Stimulated activated CD8-positive, alpha-beta memory T cell treated with anti-CD3 and anti-CD28 coated beads, Interleukin-4, amount 100 ng/mL, for 48 hours (primary cell): Measurements from ENCODE around the gene USP11.

Experiments
- DNase-seq: peaks from one replicate; pipeline ENCODE4 v3.0.0-alpha.2; 2020

Gene USP11

DNA sequence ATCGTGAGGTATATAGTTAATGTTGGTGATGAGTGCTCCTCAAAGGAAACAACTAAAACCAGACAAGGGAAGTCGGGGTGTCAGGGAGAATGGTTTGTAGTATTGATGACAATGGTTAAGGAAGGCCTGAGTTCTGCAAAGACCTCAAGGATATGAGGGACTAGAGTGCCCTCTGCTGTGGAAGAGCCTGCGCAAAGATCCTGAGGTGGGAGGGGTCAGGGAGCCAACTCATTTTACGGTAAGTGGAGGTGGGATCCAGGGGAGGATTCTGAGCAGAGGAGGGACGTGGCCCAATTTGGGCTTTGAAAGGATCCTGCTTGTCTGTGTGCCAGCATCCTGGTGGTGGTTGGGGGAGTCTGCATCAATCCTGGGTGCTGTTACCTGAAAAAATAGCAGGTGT is 27.8 kb upstream of the USP11 start:
- DNase-seq: no peak

DNA sequence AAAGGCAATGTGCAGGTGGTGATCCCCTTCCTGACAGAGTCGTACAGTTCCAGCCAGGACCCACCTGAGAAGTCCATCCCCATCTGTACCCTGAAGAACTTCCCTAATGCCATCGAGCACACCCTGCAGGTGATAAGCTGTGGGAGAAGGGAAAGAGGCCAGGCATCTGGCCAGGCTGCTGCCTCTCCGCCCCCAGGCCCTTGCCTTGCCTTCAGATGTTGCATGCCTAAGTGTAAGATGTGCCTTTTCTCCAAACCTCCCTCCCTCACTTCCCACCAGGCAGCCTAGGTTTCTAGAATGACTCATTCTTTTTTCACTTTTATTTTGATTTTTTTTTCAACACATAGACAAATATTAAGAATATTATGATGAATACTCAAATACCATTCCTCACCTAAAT is 26.5 kb upstream of the USP11 start:
- DNase-seq: no peak

DNA sequence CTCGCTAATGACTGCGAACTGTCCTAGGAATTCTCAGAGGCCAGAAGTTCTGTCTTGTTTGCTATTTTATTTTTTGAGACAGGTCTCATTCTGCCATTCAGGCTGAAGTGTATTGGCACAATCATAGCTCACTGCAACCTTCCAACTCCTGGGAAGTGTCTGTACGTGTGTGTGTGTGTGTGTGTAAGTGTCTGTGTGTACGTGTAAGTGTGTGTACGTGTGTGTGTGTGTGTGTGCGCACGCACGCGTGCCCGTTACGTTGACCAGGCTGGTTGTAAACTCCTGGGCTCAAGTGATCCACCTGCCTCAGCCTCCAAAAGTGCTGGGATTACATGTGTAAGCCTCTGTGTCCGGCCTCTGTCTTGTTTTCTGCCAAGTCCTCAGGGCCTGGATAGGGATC is 24.7 kb upstream of the USP11 start:
- no peak for DNase-seq

GRCh38 chrX:47209508-47210238 is 23.1 kb upstream of the USP11 start:
- DNase-seq: no peak

- DNase-seq: no peak
These were observed 22.0 kb upstream of the USP11 start for GRCh38 chrX:47210661-47211425.

DNA sequence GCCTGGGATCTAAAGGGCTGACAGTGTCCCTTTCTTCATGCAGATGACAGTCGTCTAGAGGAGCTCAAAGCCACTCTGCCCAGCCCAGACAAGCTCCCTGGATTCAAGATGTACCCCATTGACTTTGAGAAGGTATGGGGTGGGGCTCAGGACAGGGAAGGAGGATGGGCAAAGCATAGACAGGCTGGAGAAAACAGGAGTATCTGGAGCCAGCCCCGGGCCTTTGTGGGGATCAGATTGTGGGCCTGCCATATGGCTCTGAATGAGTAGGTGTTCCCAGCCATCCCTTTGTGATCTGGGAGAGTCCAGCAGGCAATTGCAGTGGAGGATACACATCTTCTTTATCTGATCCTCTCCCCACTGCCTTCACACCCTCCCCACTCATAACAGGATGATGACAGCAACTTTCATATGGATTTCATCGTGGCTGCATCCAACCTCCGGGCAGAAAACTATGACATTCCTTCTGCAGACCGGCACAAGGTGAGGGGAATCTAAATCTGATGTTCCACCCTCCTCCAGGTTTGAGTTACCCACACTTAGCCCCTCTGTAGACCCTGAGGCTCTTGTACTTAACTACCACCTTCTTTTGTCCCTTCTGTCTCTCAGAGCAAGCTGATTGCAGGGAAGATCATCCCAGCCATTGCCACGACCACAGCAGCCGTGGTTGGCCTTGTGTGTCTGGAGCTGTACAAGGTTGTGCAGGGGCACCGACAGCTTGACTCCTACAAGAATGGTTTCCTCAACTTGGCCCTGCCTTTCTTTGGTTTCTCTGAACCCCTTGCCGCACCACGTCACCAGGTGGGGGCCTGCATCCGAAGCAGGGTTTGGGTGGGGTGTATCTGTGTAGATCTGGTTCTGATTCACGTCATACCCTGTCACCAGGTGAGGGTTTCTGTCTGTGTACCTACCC is 20.2 kb upstream of the USP11 start:
- DNase-seq: no peak

GRCh38 chrX:47214435-47215077 is 18.3 kb upstream of the USP11 start:
- DNase-seq: no peak

DNA sequence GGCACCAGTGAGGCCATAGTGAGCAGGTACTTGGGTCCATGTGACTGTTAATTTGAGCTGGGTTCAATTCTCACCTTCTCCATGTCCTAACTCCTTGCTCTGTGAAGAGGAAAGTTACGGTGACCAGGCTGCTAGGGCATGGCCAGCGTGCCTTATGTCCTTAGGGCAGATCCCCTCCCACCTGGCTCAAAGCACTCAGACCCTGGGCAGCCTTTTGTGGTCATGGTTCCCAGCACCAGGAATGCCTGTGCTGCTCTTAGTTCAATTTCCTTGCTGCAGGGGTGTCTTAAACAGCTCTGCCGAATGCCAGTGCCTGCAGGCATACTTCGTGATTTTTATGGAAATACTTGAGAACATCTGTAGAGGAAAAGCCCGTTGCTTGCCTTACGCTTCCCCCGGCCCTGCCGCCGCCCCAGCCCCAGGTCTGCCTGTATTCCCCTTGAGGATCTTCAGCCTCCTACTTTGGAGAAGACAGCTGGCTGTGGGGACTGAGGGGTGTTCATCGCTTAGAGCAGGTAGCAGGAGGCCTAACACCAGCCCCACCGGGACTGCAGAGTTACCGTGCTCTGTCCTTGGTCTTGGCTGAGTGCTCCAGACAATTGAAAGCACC is 17.4 kb upstream of the USP11 start:
- no peak for DNase-seq

GRCh38 chrX:47216393-47216925 is 16.4 kb upstream of the USP11 start:
- DNase-seq: no peak

DNA sequence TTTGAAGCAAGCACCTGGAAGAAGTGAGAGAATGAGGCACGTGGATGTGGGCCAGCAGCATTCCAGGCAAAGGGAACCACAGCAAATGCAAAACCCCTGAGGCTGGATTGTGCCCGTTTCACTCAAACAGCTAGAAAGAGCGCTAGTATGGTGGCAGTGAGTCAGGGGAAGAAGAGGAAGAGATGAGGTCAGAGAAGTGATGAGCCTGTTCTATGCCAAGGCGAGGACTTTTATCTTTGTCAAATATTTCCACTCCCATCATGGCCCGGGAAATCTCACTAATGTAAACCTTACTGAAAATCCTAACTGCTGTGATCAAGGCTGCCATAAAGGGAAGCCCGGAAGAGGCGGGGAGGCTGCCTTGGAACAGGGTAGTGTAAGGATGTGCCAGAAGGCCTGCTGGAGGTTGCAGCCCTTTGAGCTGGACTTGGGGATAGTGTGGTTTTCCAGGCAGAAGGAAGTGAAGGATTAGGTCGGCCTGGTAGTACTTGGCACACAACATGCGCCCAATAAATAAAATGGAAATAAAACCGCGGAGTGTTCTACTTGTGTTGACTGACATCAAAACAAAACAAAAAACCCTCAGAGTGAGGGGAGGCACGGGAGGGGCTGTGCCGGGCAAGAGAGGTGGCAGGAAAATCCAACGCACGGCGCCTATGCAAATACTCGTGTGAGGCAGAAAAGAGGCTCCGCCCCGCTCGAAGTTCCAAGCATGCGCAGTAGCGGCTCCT is 15.5 kb upstream of the USP11 start:
- no peak for DNase-seq

GRCh38 chrX:47217852-47218279 is 14.9 kb upstream of the USP11 start:
- DNase-seq: peak; percentile 94

DNA sequence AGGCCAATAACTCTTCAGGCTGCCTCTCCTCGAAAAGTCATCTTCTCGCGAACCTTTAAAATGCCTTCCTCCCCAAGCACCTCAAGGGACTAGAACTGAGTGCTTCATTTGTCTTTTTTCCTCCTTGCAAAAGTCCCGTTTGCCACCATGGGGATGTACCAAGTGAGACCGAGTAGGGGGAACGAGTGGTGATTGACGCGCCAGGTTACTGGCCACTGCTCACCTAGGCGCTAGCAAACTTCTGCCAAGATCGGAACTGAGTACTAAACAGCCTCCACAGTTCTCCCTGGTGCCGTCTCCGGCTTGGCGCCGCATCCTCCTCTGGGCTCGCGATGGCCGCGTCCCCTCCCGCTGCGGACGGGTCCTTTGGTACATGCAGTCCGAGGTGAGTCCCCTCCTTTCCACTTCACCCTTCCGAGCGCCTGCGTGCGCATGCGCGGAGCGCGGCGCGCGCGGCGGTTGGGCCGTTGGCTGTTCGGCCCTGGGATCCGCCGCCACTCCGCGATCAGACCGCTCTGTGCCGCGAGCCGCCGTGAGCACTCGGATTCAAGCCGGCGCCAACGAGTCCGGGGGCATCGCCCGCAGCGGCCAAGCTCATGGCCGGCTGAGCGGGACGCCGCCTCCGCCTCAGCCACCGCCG is 14.4 kb upstream of the USP11 start, which contains the start of gene CDK16:
CDK16 (plus strand) TSS at position 402 of the 640 bp plus-strand sequence. CDS start 4,877 bp downstream, outside the sequence.
- DNase-seq: peak; percentile 71

- peak; percentile 59 for DNase-seq
These were observed 13.6 kb upstream of the USP11 start for GRCh38 chrX:47218920-47219815.

GRCh38 chrX:47221756-47222155 is 11.1 kb upstream of the USP11 start:
- no peak for DNase-seq

GRCh38 chrX:47222751-47223350 is 10.0 kb upstream of the USP11 start:
- DNase-seq: no peak

GRCh38 chrX:47223476-47224250 is 9.1 kb upstream of the USP11 start:
- no peak for DNase-seq

DNA sequence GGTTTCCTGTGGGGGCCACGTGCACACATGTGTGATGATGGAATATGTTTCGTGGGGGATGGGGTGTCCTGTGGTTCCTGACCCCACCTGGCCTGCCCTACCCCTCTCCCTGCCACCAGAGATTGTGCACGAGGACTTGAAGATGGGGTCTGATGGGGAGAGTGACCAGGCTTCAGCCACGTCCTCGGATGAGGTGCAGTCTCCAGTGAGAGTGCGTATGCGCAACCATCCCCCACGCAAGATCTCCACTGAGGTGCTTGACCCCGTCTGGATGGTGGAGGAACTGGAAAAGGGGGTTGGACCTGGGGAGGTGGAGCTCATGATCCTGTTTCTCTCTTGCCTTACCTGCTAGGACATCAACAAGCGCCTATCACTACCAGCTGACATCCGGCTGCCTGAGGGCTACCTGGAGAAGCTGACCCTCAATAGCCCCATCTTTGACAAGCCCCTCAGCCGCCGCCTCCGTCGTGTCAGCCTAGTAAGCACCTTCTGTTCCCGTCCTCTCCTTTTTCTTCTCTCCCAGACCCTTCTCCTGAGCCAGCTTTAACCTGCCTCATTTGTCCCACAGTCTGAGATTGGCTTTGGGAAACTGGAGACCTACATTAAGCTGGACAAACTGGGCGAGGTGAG is 8.4 kb upstream of the USP11 start:
- DNase-seq: no peak

DNA sequence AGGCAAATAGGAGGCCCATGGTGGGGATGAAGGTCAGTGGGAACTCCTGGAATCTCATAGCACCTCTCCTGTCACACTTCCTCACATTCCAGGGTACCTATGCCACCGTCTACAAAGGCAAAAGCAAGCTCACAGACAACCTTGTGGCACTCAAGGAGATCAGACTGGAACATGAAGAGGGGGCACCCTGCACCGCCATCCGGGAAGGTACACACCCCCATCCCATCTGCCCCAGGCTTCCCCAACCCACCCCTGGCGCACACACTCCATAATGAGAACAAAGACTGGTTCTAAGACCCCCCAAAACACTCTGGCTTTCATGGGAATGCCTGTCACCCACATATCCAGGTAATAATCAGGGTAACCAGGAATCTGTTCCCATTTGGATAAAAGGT is 7.9 kb upstream of the USP11 start:
- DNase-seq: no peak
